HEK293 (cell line): Measurements from ENCODE around the gene PDE6B.

Experiments used
- CTCF ChIA-PET: fragments of 350-600 bp; formaldehyde crosslinking; extraction: SDS; loops from one replicate; lab custom pipeline; 2021; ENCODE audit warnings: antibody characterized with exemption; lab: Yijun Ruan, JAX
- POLR2A ChIA-PET: fragments of 300-600 bp; formaldehyde crosslinking; extraction: SDS; loops from one replicate; lab custom pipeline; 2020; ENCODE audit warnings: antibody characterized with exemption, inconsistent platforms; lab: Yijun Ruan, JAX
- H3K27ac ChIP-seq: fragments of 200-500 bp; sonication (Bioruptor generic); 2 replicates; pipeline ENCODE4 v1.5.1; 2014; ENCODE audit warnings: low read depth, low read length, control low read depth, inconsistent platforms; ENCODE audit errors: extremely low read depth
- H3K36me3 ChIP-seq, 2 experiments: fragments of 200-500 bp in 1 of 2; sonication (Bioruptor generic) in 1 of 2; 1 replicate in 1 of 2; 2 replicates in 1 of 2; pipeline ENCODE4 v1.5.1; 2014 to 2017; ENCODE audit warnings: inconsistent platforms in 2 of 2, low read length in 2 of 2; ENCODE audit not compliant: control insufficient read depth in 2 of 2, insufficient read depth in 1 of 2
- H3K4me1 ChIP-seq: fragments of 200-500 bp; sonication (Bioruptor generic); 2 replicates; pipeline ENCODE4 v1.5.1; 2014; ENCODE audit warnings: mild to moderate bottlenecking, low read length, inconsistent platforms; ENCODE audit not compliant: control insufficient read depth, insufficient read depth
- H3K4me3 ChIP-seq: 2 replicates; pipeline ENCODE4 v1.5.1; 2011; ENCODE audit warnings: low read depth, mild to moderate bottlenecking, control low read depth, low read length, moderate library complexity
- H3K9me3 ChIP-seq: fragments of 200-500 bp; sonication (Bioruptor generic); 2 replicates; pipeline ENCODE4 v1.5.1; 2014; ENCODE audit warnings: low read depth, low read length, inconsistent platforms; ENCODE audit not compliant: control insufficient read depth, insufficient read depth
- BCL11A ChIP-seq: fragments of 450-650 bp; formaldehyde crosslinking; IDR thresholded peaks from 2 replicates; pipeline ENCODE4 v1.5.1; 2016; ENCODE audit warnings: low read depth, missing biosample characterization, missing genetic modification characterization
- GLIS1 ChIP-seq: fragments of 450-650 bp; formaldehyde crosslinking; IDR thresholded peaks from 2 replicates; pipeline ENCODE4 v1.5.1; 2016; ENCODE audit warnings: missing biosample characterization, missing genetic modification characterization
- HOXC10 ChIP-seq: sonication (generic); formaldehyde crosslinking; IDR thresholded peaks from 2 replicates; pipeline ENCODE4 v1.8.1; 2023; ENCODE audit warnings: mild to moderate bottlenecking, missing genetic modification reagents
- KLF1 ChIP-seq: fragments of 450-650 bp; formaldehyde crosslinking; IDR thresholded peaks from 2 replicates; pipeline ENCODE4 v1.5.1; 2016; ENCODE audit warnings: missing biosample characterization, missing genetic modification characterization
- KLF8 ChIP-seq: fragments of 450-650 bp; formaldehyde crosslinking; IDR thresholded peaks from 2 replicates; pipeline ENCODE4 v1.5.1; 2016; ENCODE audit warnings: missing biosample characterization, missing genetic modification characterization
- MYNN ChIP-seq: fragments of 450-650 bp; formaldehyde crosslinking; IDR thresholded peaks from 2 replicates; pipeline ENCODE4 v1.5.1; 2016; ENCODE audit warnings: missing biosample characterization, missing genetic modification characterization, borderline replicate concordance
- RBAK ChIP-seq: fragments of 450-650 bp; formaldehyde crosslinking; IDR thresholded peaks from 2 replicates; pipeline ENCODE4 v1.5.1; 2016; ENCODE audit warnings: missing biosample characterization, missing genetic modification characterization
- SP2 ChIP-seq: fragments of 450-650 bp; formaldehyde crosslinking; IDR thresholded peaks from 2 replicates; pipeline ENCODE4 v1.5.1; 2016; ENCODE audit warnings: missing biosample characterization, missing genetic modification characterization
- WT1 ChIP-seq: fragments of 450-650 bp; formaldehyde crosslinking; IDR thresholded peaks from 2 replicates; pipeline ENCODE4 v1.5.1; 2016; ENCODE audit warnings: missing biosample characterization, missing genetic modification characterization
- ZBTB17 ChIP-seq: fragments of 450-650 bp; formaldehyde crosslinking; IDR thresholded peaks from 2 replicates; pipeline ENCODE4 v1.5.1; 2016; ENCODE audit warnings: missing biosample characterization, missing genetic modification characterization
- ZIC2 ChIP-seq: fragments of 450-650 bp; formaldehyde crosslinking; IDR thresholded peaks from 2 replicates; pipeline ENCODE4 v1.5.1; 2016; ENCODE audit warnings: missing biosample characterization, missing genetic modification characterization
- ZNF132 ChIP-seq: fragments of 450-650 bp; formaldehyde crosslinking; IDR thresholded peaks from 2 replicates; pipeline ENCODE4 v1.5.1; 2017; ENCODE audit warnings: missing biosample characterization, missing genetic modification characterization, borderline replicate concordance
- ZNF138 ChIP-seq: fragments of 450-650 bp; formaldehyde crosslinking; IDR thresholded peaks from 2 replicates; pipeline ENCODE4 v1.5.1; 2016; ENCODE audit warnings: missing biosample characterization, missing genetic modification characterization, borderline replicate concordance
- ZNF211 ChIP-seq: fragments of 450-650 bp; formaldehyde crosslinking; IDR thresholded peaks from 2 replicates; pipeline ENCODE4 v1.5.1; 2016; ENCODE audit warnings: low read depth, missing biosample characterization, missing genetic modification characterization
- ZNF223 ChIP-seq: fragments of 450-650 bp; formaldehyde crosslinking; IDR thresholded peaks from 2 replicates; pipeline ENCODE4 v1.5.1; 2016; ENCODE audit warnings: missing biosample characterization, missing genetic modification characterization
- ZNF548 ChIP-seq: fragments of 450-650 bp; formaldehyde crosslinking; IDR thresholded peaks from 2 replicates; pipeline ENCODE4 v1.5.1; 2016; ENCODE audit warnings: missing biosample characterization, missing genetic modification characterization
- ZNF555 ChIP-seq: fragments of 450-650 bp; formaldehyde crosslinking; conservative IDR thresholded peaks from 2 replicates; pipeline ENCODE4 v1.5.1; 2017; ENCODE audit warnings: missing biosample characterization, mild to moderate bottlenecking, missing genetic modification characterization, inconsistent platforms
- ZNF623 ChIP-seq: fragments of 450-650 bp; formaldehyde crosslinking; IDR thresholded peaks from 2 replicates; pipeline ENCODE4 v1.5.1; 2016; ENCODE audit warnings: missing biosample characterization, missing genetic modification characterization
- ZNF664 ChIP-seq: fragments of 450-650 bp; formaldehyde crosslinking; IDR thresholded peaks from 2 replicates; pipeline ENCODE4 v1.5.1; 2016; ENCODE audit warnings: missing biosample characterization, missing genetic modification characterization
- ZNF677 ChIP-seq: fragments of 450-650 bp; IDR thresholded peaks from 2 replicates; pipeline ENCODE4 v1.5.0; 2018; ENCODE audit warnings: missing biosample characterization, mild to moderate bottlenecking, missing genetic modification characterization, moderate library complexity
- ZNF747 ChIP-seq: fragments of 450-650 bp; formaldehyde crosslinking; IDR thresholded peaks from 2 replicates; pipeline ENCODE4 v1.5.1; 2016; ENCODE audit warnings: missing biosample characterization, missing genetic modification characterization
- ZNF785 ChIP-seq: fragments of 450-650 bp; formaldehyde crosslinking; IDR thresholded peaks from 2 replicates; pipeline ENCODE4 v1.5.1; 2016; ENCODE audit warnings: missing biosample characterization, missing genetic modification characterization
- ZNF837 ChIP-seq: fragments of 450-650 bp; formaldehyde crosslinking; IDR thresholded peaks from 2 replicates; pipeline ENCODE4 v1.5.1; 2016; ENCODE audit warnings: missing biosample characterization, missing genetic modification characterization
- ZNF843 ChIP-seq: fragments of 450-650 bp; formaldehyde crosslinking; IDR thresholded peaks from 2 replicates; pipeline ENCODE4 v1.5.1; 2016; ENCODE audit warnings: missing biosample characterization, missing genetic modification characterization
- TF ChIP-seq, protein P1 (sequence below): fragments of 450-650 bp; formaldehyde crosslinking; IDR thresholded peaks from 2 replicates; pipeline ENCODE4 v1.5.1; 2017; ENCODE audit warnings: missing biosample characterization, missing genetic modification characterization
- TF ChIP-seq, protein P2 (sequence below): fragments of 450-650 bp; formaldehyde crosslinking; IDR thresholded peaks from 2 replicates; pipeline ENCODE4 v1.5.1; 2016; ENCODE audit warnings: missing biosample characterization, missing genetic modification characterization
- TF ChIP-seq, protein P3 (sequence below): fragments of 450-650 bp; formaldehyde crosslinking; IDR thresholded peaks from 2 replicates; pipeline ENCODE4 v1.5.1; 2016; ENCODE audit warnings: missing biosample characterization, missing genetic modification characterization

The PDE6B gene

DNA sequence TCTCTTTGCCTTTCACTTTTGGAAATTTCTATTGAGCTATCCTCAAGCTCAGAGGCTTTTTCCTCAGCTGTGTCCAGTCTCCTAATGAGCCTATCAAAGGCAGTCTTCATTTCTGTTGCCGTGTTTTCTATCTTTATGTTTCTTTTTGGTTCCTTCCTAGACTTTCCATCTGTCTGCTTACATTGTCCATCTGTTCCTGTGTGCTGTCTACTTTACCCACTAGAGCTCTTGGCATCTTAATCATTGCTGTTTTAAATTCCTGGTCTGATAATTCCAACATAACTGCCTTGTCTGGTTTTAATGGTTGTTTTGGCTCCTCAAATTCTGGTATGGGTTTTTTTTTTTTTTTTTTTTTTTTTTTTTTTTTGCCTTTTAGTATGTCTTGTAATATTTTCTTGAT lies 9.3 kb upstream of the PDE6B start:
- TF ChIP-seq MYNN, result no peak
- no peak for TF ChIP-seq ZNF747 (tag by site-specific recombination)
- no peak for TF ChIP-seq ZNF785
- no peak for TF ChIP-seq ZNF677
- H3K27ac ChIP-seq, result no peak overlapping the region
- POLR2A ChIA-PET, result interaction anchor here (0.6 kb wide), 1 partner anchor 48 kb away, joined by 3 read pairs; no protein-coding TSS in a partner anchor
- H3K36me3 ChIP-seq, result no peaks in the 10 kb centered on the region
- no peak overlapping the region for H3K4me3 ChIP-seq
- H3K9me3 ChIP-seq, result no peaks in the 10 kb centered on the region
- CTCF ChIA-PET, result no interaction called here
- H3K4me1 ChIP-seq, result no peaks in the 10 kb centered on the region

DNA sequence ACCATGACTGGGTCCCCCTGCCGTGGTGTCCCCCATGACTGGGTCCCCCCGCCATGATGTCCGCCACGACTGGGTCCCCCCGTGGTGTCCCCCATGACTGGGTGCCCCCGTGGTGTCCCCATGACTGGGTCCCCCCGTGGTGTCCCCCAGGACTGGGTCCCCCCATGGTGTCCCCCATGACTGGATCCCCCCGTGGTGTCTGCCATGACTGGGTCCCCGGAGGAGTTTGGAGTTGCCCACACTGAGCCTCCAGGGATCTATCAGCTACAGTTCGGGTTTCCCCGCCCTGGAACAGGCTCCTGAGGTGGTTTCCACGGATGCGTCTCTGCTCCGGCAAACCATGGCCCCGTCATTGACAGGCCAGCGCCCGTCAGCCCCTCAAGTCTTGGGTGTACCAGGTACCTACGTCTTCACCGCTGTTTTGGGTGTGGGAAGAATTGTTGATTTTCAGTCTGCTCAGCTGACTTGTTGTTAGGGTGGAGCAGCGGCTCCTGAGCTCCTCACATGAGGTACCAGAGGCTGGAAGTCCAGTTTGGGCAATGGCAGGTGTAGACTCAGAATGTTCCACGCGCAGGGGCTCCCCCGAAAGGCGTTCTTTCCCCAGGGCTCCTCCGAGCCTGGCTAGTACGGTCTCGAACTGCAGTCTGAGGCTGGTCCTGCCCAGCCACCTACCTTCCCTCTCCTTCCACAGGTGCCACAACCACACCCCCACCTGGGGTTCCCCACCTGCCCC lies 8.3 kb upstream of the PDE6B start:
- H3K4me1 ChIP-seq, result no peaks in the 10 kb centered on the region
- H3K36me3 ChIP-seq, result no peaks in the 10 kb centered on the region
- no peak overlapping the region for H3K27ac ChIP-seq
- H3K9me3 ChIP-seq, result no peaks in the 10 kb centered on the region
- TF ChIP-seq ZNF223 (tag by site-specific recombination) (no peak), KLF8 (tag by site-specific recombination) (no peak), BCL11A (tag by site-specific recombination) (no peak), WT1 (tag by site-specific recombination) (no peak), ZNF211 (tag by site-specific recombination) (no peak), ZIC2 (no peak), RBAK (tag by site-specific recombination) (no peak), ZNF664 (tag by site-specific recombination) (no peak), KLF1 (tag by site-specific recombination) (no peak), ZNF837 (tag by site-specific recombination) (no peak)
- TF ChIP-seq, protein P1, sequence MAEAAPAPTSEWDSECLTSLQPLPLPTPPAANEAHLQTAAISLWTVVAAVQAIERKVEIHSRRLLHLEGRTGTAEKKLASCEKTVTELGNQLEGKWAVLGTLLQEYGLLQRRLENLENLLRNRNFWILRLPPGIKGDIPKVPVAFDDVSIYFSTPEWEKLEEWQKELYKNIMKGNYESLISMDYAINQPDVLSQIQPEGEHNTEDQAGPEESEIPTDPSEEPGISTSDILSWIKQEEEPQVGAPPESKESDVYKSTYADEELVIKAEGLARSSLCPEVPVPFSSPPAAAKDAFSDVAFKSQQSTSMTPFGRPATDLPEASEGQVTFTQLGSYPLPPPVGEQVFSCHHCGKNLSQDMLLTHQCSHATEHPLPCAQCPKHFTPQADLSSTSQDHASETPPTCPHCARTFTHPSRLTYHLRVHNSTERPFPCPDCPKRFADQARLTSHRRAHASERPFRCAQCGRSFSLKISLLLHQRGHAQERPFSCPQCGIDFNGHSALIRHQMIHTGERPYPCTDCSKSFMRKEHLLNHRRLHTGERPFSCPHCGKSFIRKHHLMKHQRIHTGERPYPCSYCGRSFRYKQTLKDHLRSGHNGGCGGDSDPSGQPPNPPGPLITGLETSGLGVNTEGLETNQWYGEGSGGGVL (tag by site-specific recombination), result no peak
- TF ChIP-seq, all 188 proteins: peak for 0
- no peak overlapping the region for H3K4me3 ChIP-seq
- ChIA-PET POLR2A (no interaction called here), CTCF (no interaction called here)

DNA sequence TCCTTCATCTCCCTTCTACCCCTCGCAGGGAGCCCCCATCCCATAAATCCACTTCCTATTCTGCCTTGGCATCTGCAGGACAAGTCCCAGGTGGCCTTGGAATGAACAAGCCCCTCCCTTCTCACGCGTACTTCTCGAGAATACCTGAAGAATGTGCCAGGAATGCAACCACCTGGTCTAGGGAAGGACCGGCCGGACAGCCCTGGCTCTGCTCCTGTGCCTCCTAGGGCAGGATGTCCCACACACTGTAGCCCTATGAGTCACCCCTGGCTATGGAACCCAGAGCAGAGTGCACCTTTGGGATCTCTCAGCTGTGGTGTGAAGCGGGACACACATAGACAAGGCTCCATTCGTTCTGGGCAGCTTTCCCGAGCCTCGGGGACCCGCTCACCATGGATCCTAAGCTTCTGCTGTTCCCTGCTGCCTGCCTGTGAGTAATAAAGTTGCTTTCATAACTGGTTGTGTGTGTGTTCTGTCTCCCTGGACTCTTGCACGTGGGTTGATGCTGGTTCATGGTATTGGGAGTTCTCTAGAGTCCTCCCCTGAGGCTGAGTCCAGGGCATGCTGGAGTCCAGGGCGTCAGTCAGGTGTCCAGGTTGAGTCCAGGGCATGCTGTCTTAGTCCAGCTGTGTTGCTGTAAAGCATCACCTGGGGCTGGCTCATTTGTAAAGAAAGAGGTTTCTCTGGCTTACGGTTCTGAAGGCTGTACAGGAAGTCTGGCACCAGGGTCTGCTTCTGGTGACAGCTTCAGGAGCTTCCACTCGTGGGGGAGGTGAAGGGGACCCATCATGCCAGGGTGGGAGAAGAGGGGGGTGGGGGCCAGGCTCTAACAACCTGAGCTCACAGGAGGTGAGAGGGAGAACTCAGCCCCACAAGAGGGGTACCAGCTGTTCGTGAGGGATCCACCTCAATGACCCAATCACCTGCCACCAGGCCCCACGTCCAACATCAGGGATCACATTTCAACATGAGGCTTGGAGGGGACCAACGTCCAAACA lies 7.4 kb upstream of the PDE6B start:
- H3K27ac ChIP-seq, result no peak overlapping the region
- CTCF ChIA-PET, result no interaction called here
- no peaks in the 10 kb centered on the region for H3K4me1 ChIP-seq
- POLR2A ChIA-PET, result interaction anchor here (0.6 kb wide), 1 partner anchor 79 kb away, joined by 5 read pairs; no protein-coding TSS in a partner anchor
- H3K9me3 ChIP-seq, result no peaks in the 10 kb centered on the region
- no peaks in the 10 kb centered on the region for H3K36me3 ChIP-seq
- H3K4me3 ChIP-seq, result no peak overlapping the region
- TF ChIP-seq ZNF843 (tag by site-specific recombination), result no peak
- no peak for TF ChIP-seq ZNF132 (tag by site-specific recombination)
- no peak for TF ChIP-seq ZNF138 (tag by site-specific recombination)
- TF ChIP-seq, protein P2, sequence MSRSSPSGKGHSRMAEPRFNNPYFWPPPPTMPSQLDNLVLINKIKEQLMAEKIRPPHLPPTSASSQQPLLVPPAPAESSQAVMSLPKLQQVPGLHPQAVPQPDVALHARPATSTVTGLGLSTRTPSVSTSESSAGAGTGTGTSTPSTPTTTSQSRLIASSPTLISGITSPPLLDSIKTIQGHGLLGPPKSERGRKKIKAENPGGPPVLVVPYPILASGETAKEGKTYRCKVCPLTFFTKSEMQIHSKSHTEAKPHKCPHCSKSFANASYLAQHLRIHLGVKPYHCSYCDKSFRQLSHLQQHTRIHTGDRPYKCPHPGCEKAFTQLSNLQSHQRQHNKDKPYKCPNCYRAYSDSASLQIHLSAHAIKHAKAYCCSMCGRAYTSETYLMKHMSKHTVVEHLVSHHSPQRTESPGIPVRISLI (tag by site-specific recombination), result no peak
- no peak for TF ChIP-seq ZNF623
- TF ChIP-seq, protein P3, sequence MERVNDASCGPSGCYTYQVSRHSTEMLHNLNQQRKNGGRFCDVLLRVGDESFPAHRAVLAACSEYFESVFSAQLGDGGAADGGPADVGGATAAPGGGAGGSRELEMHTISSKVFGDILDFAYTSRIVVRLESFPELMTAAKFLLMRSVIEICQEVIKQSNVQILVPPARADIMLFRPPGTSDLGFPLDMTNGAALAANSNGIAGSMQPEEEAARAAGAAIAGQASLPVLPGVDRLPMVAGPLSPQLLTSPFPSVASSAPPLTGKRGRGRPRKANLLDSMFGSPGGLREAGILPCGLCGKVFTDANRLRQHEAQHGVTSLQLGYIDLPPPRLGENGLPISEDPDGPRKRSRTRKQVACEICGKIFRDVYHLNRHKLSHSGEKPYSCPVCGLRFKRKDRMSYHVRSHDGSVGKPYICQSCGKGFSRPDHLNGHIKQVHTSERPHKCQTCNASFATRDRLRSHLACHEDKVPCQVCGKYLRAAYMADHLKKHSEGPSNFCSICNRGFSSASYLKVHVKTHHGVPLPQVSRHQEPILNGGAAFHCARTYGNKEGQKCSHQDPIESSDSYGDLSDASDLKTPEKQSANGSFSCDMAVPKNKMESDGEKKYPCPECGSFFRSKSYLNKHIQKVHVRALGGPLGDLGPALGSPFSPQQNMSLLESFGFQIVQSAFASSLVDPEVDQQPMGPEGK, result no peak
- no peak for TF ChIP-seq SP2
- TF ChIP-seq ZNF837 (tag by site-specific recombination), result no peak
- TF ChIP-seq ZNF548 (tag by site-specific recombination), result no peak
- no peak for TF ChIP-seq ZNF555 (tag by site-specific recombination)
- TF ChIP-seq HOXC10, result no peak
- no peak for TF ChIP-seq ZBTB17 (tag by site-specific recombination)
- TF ChIP-seq GLIS1 (tag by site-specific recombination), result no peak
